Neural cell (in vitro differentiated cells): ENCODE measurements around the gene DOCK9. TPM values are rescaled to one million over a fixed set of nuclear protein-coding genes. Genes with fewer than 3 reads are reported as not detected.

Experiments
- H2AFZ ChIP-seq: fragments of 200-600, 300-800 bp; sonication (generic), shearing (Covaris generic); 2 replicates; pipeline ENCODE4 v1.6.0; 2014; ENCODE audit warnings: low read depth, mild to moderate bottlenecking, antibody characterized with exemption, low read length, moderate library complexity
- H3F3A ChIP-seq: fragments of 200-600 bp; shearing (Covaris generic); 2 replicates; pipeline ENCODE4 v1.6.1; 2016; ENCODE audit warnings: mild to moderate bottlenecking, moderate library complexity, mixed read lengths, antibody characterized with exemption, low read length; ENCODE audit not compliant: insufficient read depth, poor library complexity, severe bottlenecking
- H3K27ac ChIP-seq: fragments of 200-600, 300-800 bp; sonication (generic), shearing (Covaris generic); 2 replicates; pipeline ENCODE4 v1.5.1; 2014; ENCODE audit warnings: mild to moderate bottlenecking, low read length, moderate library complexity
- H3K27me3 ChIP-seq: fragments of 300-800, 200-600 bp; sonication (generic), shearing (Covaris generic); 2 replicates; pipeline ENCODE4 v1.6.0; 2014; ENCODE audit warnings: mild to moderate bottlenecking, low read depth, low read length, moderate library complexity; ENCODE audit not compliant: insufficient read depth
- H3K36me3 ChIP-seq: fragments of 300-800, 200-600 bp; sonication (generic), shearing (Covaris generic); 2 replicates; pipeline ENCODE4 v1.5.1; 2014; ENCODE audit warnings: mild to moderate bottlenecking, antibody characterized with exemption, low read length, moderate library complexity; ENCODE audit not compliant: insufficient read depth
- H3K4me2 ChIP-seq: fragments of 300-800, 200-600 bp; sonication (generic), shearing (Covaris generic); 2 replicates; pipeline ENCODE4 v1.6.0; 2014; ENCODE audit warnings: mild to moderate bottlenecking, low read length
- H3K4me3 ChIP-seq: fragments of 300-800, 200-600 bp; sonication (generic), shearing (Covaris generic); 2 replicates; pipeline ENCODE4 v1.5.1; 2014; ENCODE audit warnings: mild to moderate bottlenecking, low read length, moderate library complexity
- H3K79me2 ChIP-seq: fragments of 200-600 bp; shearing (Covaris generic); replicated peaks from 2 replicates; pipeline ENCODE4 v1.6.0; 2014; ENCODE audit warnings: mild to moderate bottlenecking, low read length, moderate library complexity; ENCODE audit not compliant: insufficient read depth
- H3K9ac ChIP-seq: fragments of 300-800, 200-600 bp; sonication (generic), shearing (Covaris generic); 2 replicates; pipeline ENCODE4 v1.6.1; 2016; ENCODE audit warnings: mild to moderate bottlenecking, low read length, mixed read lengths
- H3K9me2 ChIP-seq: fragments of 200-600 bp; shearing (Covaris generic); 2 replicates; pipeline ENCODE4 v1.6.1; 2016; ENCODE audit warnings: mild to moderate bottlenecking, low read length, mixed read lengths; ENCODE audit not compliant: insufficient read depth
- H3K9me3 ChIP-seq: fragments of 200-600, 300-800 bp; sonication (generic), shearing (Covaris generic); 2 replicates; pipeline ENCODE4 v1.6.1; 2016; ENCODE audit warnings: mild to moderate bottlenecking, mixed run types, low read length, moderate library complexity, mixed read lengths
- H4K20me1 ChIP-seq: fragments of 200-600 bp; shearing (Covaris generic); 2 replicates; pipeline ENCODE4 v1.6.1; 2016; ENCODE audit warnings: mild to moderate bottlenecking, mixed run types; ENCODE audit not compliant: insufficient read depth
- CTCF ChIP-seq: fragments of 450-650 bp; IDR thresholded peaks from 2 replicates; pipeline ENCODE4 v1.5.1; 2014; ENCODE audit warnings: antibody characterized with exemption, mild to moderate bottlenecking, moderate library complexity; ENCODE audit not compliant: poor library complexity, severe bottlenecking
- EP300 ChIP-seq: fragments of 450-650 bp; conservative IDR thresholded peaks from 2 replicates; pipeline ENCODE4 v1.6.1; 2014; ENCODE audit warnings: antibody characterized with exemption, mild to moderate bottlenecking, moderate library complexity; ENCODE audit not compliant: poor library complexity, severe bottlenecking
- EZH2 ChIP-seq: fragments of 200-600, 300-800 bp; shearing (Covaris generic), sonication (generic); IDR thresholded peaks from 2 replicates; pipeline ENCODE4 v1.6.1; 2014; ENCODE audit warnings: antibody characterized with exemption, low read length, borderline replicate concordance, mild to moderate bottlenecking; ENCODE audit not compliant: insufficient read depth, poor library complexity, severe bottlenecking
- MXI1 ChIP-seq: fragments of 450-650 bp; conservative IDR thresholded peaks from 2 replicates; pipeline ENCODE4 v1.6.1; 2014; ENCODE audit warnings: antibody characterized with exemption, mild to moderate bottlenecking; ENCODE audit not compliant: poor library complexity, severe bottlenecking
- POLR2AphosphoS5 ChIP-seq: IDR thresholded peaks from 2 replicates; pipeline ENCODE4 v1.6.1; 2012
- RAD21 ChIP-seq: fragments of 450-650 bp; conservative IDR thresholded peaks from 2 replicates; pipeline ENCODE4 v1.6.1; 2014; ENCODE audit warnings: antibody characterized with exemption, mild to moderate bottlenecking, moderate library complexity
- REST ChIP-seq: IDR thresholded peaks from 2 replicates; pipeline ENCODE4 v1.6.1; 2012; ENCODE audit warnings: borderline replicate concordance
- SMC3 ChIP-seq: fragments of 450-650 bp; conservative IDR thresholded peaks from 2 replicates; pipeline ENCODE4 v1.6.1; 2014; ENCODE audit warnings: antibody characterized with exemption, mild to moderate bottlenecking, moderate library complexity; ENCODE audit not compliant: poor library complexity
- TAF1 ChIP-seq: IDR thresholded peaks from 2 replicates; pipeline ENCODE4 v1.6.1; 2012; ENCODE audit warnings: low read depth
- polyA plus RNA-seq: library from polyadenylated mRNA; depleted of rRNA; stranded (reverse); fragments of >200 nt; gene quantifications from 2 replicates; pipeline ENCODE4 v1.2.3, GENCODE V29; 2014

The DOCK9 gene
- polyA plus RNA-seq, 1 donor from 2014 or later: 11.4 TPM

- no peaks in the 10 kb centered on the region for H3K36me3 ChIP-seq
- H3K9me3 ChIP-seq: no peaks in the 10 kb centered on the region
- no peak overlapping the region for H2AFZ ChIP-seq
- H3K27me3 ChIP-seq: no peaks in the 10 kb centered on the region
- H3K9me2 ChIP-seq: no peaks in the 10 kb centered on the region
- no peak overlapping the region for H3K27ac ChIP-seq
- H3K4me3 ChIP-seq: no peak overlapping the region
- H3K4me2 ChIP-seq: no peak overlapping the region
- no peaks in the 10 kb centered on the region for H3F3A ChIP-seq
- no peak overlapping the region for H3K9ac ChIP-seq
- H3K79me2 ChIP-seq: no peaks in the 10 kb centered on the region
- H4K20me1 ChIP-seq: no peaks in the 10 kb centered on the region
- TF ChIP-seq EZH2: no peak
- TF ChIP-seq TAF1: no peak
- no peak for TF ChIP-seq POLR2AphosphoS5
- no peak for TF ChIP-seq RAD21
- no peak for TF ChIP-seq MXI1
- no peak for TF ChIP-seq REST
- TF ChIP-seq CTCF: no peak
- TF ChIP-seq EP300: no peak
- TF ChIP-seq SMC3: no peak
Measured at GRCh38 chr13:98986226-98986846, 8.5 kb upstream of the DOCK9 start.

GRCh38 chr13:98985591-98985990 is 7.7 kb upstream of the DOCK9 start:
- Histone ChIP-seq H3K79me2 (no peaks in the 10 kb centered on the region), H3F3A (no peaks in the 10 kb centered on the region), H3K27me3 (no peaks in the 10 kb centered on the region), H3K9ac (no peak overlapping the region), H4K20me1 (no peaks in the 10 kb centered on the region), H3K27ac (no peak overlapping the region), H3K9me2 (no peaks in the 10 kb centered on the region), H3K36me3 (no peaks in the 10 kb centered on the region), H3K9me3 (no peaks in the 10 kb centered on the region), H2AFZ (no peak overlapping the region), H3K4me2 (no peak overlapping the region), H3K4me3 (no peak overlapping the region)
- no peak for TF ChIP-seq REST
- TF ChIP-seq EZH2: no peak
- no peak for TF ChIP-seq TAF1
- no peak for TF ChIP-seq MXI1
- no peak for TF ChIP-seq SMC3
- no peak for TF ChIP-seq POLR2AphosphoS5
- no peak for TF ChIP-seq RAD21
- TF ChIP-seq CTCF: no peak
- TF ChIP-seq EP300: no peak
